IMR-90 (cell line): Measurements from ENCODE around the gene SNAPC4.

Source experiments
- BHLHE40 ChIP-seq: fragments of 150-350 bp; IDR thresholded peaks from 2 replicates; pipeline ENCODE4 v1.6.1; 2016; ENCODE audit warnings: mild to moderate bottlenecking, low read depth, low read length
- CHD1 ChIP-seq: IDR thresholded peaks from 2 replicates; pipeline ENCODE4 v1.6.1; 2012; ENCODE audit warnings: low read depth, low read length, improper control_type of control experiment
- CTCF ChIP-seq: conservative IDR thresholded peaks from 2 replicates; pipeline ENCODE4 v1.5.1; 2012; ENCODE audit warnings: mild to moderate bottlenecking, low read depth, low read length, improper control_type of control experiment
- ELK1 ChIP-seq: fragments of 150-350 bp; IDR thresholded peaks from 2 replicates; pipeline ENCODE4 v1.6.1; 2016; ENCODE audit warnings: low read depth, mild to moderate bottlenecking, low read length, moderate library complexity, borderline replicate concordance
- FOS ChIP-seq: fragments of 150-350 bp; IDR thresholded peaks from 2 replicates; pipeline ENCODE4 v1.6.1; 2016; ENCODE audit warnings: low read depth, low read length
- MAZ ChIP-seq: IDR thresholded peaks from 2 replicates; pipeline ENCODE4 v1.6.1; 2012; ENCODE audit warnings: low read depth, mild to moderate bottlenecking, low read length, improper control_type of control experiment, moderate library complexity, borderline replicate concordance
- MXI1 ChIP-seq: IDR thresholded peaks from 2 replicates; pipeline ENCODE4 v1.6.1; 2012; ENCODE audit warnings: low read depth, mild to moderate bottlenecking, low read length, moderate library complexity, borderline replicate concordance
- POLR2A ChIP-seq: IDR thresholded peaks from 2 replicates; pipeline ENCODE4 v1.6.1; 2012; ENCODE audit warnings: mild to moderate bottlenecking, low read depth, low read length
- RAD21 ChIP-seq: IDR thresholded peaks from 2 replicates; pipeline ENCODE4 v1.6.1; 2012; ENCODE audit warnings: low read length, improper control_type of control experiment
- RCOR1 ChIP-seq: IDR thresholded peaks from 2 replicates; pipeline ENCODE4 v1.6.1; 2012; ENCODE audit warnings: mild to moderate bottlenecking, low read length, improper control_type of control experiment; ENCODE audit not compliant: insufficient replicate concordance
- RFX5 ChIP-seq: IDR thresholded peaks from 2 replicates; pipeline ENCODE4 v1.8.0; 2012; ENCODE audit warnings: low read depth, mild to moderate bottlenecking, low read length, moderate library complexity
- SMC3 ChIP-seq: fragments of 150-350 bp; IDR thresholded peaks from 2 replicates; pipeline ENCODE4 v1.6.1; 2016; ENCODE audit warnings: low read depth, mild to moderate bottlenecking, antibody characterized with exemption, low read length, moderate library complexity
- USF2 ChIP-seq: fragments of 150-350 bp; IDR thresholded peaks from 2 replicates; pipeline ENCODE4 v1.6.1; 2017; ENCODE audit warnings: mild to moderate bottlenecking, antibody characterized with exemption, low read length, low read depth

- no peak for TF ChIP-seq CTCF
- no peak for TF ChIP-seq POLR2A
- TF ChIP-seq USF2, result no peak
- TF ChIP-seq MAZ, result no peak
- no peak for TF ChIP-seq RFX5
- no peak for TF ChIP-seq BHLHE40
- TF ChIP-seq RCOR1, result no peak
- TF ChIP-seq FOS, result no peak
- TF ChIP-seq RAD21, result no peak
- TF ChIP-seq MXI1, result no peak
- TF ChIP-seq ELK1, result no peak
- TF ChIP-seq SMC3, result no peak
- TF ChIP-seq CHD1, result no peak
Measured at GRCh38 chr9:136407911-136408310, 7.9 kb upstream of the SNAPC4 start.
